ENCODE data around the gene SAPCD2. TPM values are rescaled to one million over a fixed set of nuclear protein-coding genes. Genes with fewer than 3 reads are reported as not detected.

SAPCD2 gene
- total and polyA plus RNA-seq, 11 donors: 0.09 to 2.0 (median 0.20) TPM

- DNase-seq (no peak), ATAC-seq (peak; percentile 33 to 66 (median 42))
- H3K36me3 ChIP-seq: peaks cover 0 to 23% (median 11%) of the 10 kb centered on the region in 9 donors
- TF ChIP-seq POLR2A (IDR thresholded peaks at IDR 0.05) (no peak), CTCF (IDR thresholded peaks at IDR 0.05) (no peak)
- intact Hi-C loops (cut with DNase I): loop anchor here in 2 of 10 donors (5.0 to 10.0 kb wide), 3 partner anchors 69 to 121 kb away; partner anchors contain the start of genes ANAPC2 (in 1 of the 2), CYSRT1 (in 1 of the 2), RNF224 (in 1 of the 2) and SSNA1 (in 1 of the 2)
- 46 to 57% (median 49%) methylated on average over 4 to 6 of the region's 6 CpGs for WGBS, 4 donors
- no peak overlapping the region for H3K4me3 ChIP-seq
- no peaks in the 10 kb centered on the region for H3K9me3 ChIP-seq
- peaks cover 0 to 45% (median 23%) of the 10 kb centered on the region in 12 donors for H3K4me1 ChIP-seq
- peak overlapping the region in 11 of 12 donors; percentile 50 to 90 (median 73) for H3K27ac ChIP-seq
- no peaks in the 10 kb centered on the region for H3K27me3 ChIP-seq
Observed at GRCh38 chr9:137116027-137116507, 45.7 kb upstream of the SAPCD2 start.

GRCh38 chr9:137115394-137116026 is 45.2 kb upstream of the SAPCD2 start:
- Histone ChIP-seq H3K9me3 (no peaks in the 10 kb centered on the region), H3K4me3 (peak overlapping the region in 10 of 12 donors; percentile 56 to 94 (median 78)), H3K36me3 (peaks cover 0 to 27% (median 13%) of the 10 kb centered on the region in 9 donors), H3K4me1 (peaks cover 0 to 45% (median 23%) of the 10 kb centered on the region in 12 donors), H3K27me3 (no peaks in the 10 kb centered on the region), H3K27ac (peak overlapping the region in 11 of 12 donors; percentile 50 to 90 (median 73))
- intact Hi-C loops (cut with DNase I): loop anchor here in 2 of 10 donors (5.0 to 10.0 kb wide), 3 partner anchors 69 to 122 kb away; partner anchors contain the start of genes ANAPC2 (in 1 of the 2), CYSRT1 (in 1 of the 2), RNF224 (in 1 of the 2) and SSNA1 (in 1 of the 2)
- WGBS, 4 donors: 78 to 81% (median 79%) methylated on average over 12 to 21 of the region's 21 CpGs
- DNase-seq (no peak), ATAC-seq (peak; percentile 1 to 14 (median 10))
- TF ChIP-seq POLR2A (IDR thresholded peaks at IDR 0.05): no peak
- no peak for TF ChIP-seq CTCF (IDR thresholded peaks at IDR 0.05)

GRCh38 chr9:137114613-137115393 is 44.4 kb upstream of the SAPCD2 start, which contains the start of gene DPP7:
Gene DPP7 (minus strand): TSS chr9:137114733. CDS start chr9:137114713, 20 bp downstream.
- ATAC-seq (peak; percentile 11 to 84 (median 80)), DNase-seq (peak; percentile 78 to 87 (median 85))
- TF ChIP-seq POLR2A (IDR thresholded peaks at IDR 0.05): peak in 1 of 2 donors; percentile 50
- TF ChIP-seq CTCF (IDR thresholded peaks at IDR 0.05): peak in 1 of 12 donors; percentile 5
- Histone ChIP-seq H3K27me3 (no peaks in the 10 kb centered on the region), H3K4me3 (peak within 1 kb of the TSS; percentile 56 to 94 (median 78)), H3K4me1 (peaks cover 0 to 45% (median 23%) of the 10 kb centered on the region in 12 donors), H3K36me3 (peaks cover 0 to 34% (median 18%) of the 10 kb centered on the region in 9 donors), H3K9me3 (no peaks in the 10 kb centered on the region), H3K27ac (peak within 1 kb of the TSS; percentile 49 to 90 (median 72))
- intact Hi-C loops (cut with DNase I): loop anchor here in 2 of 10 donors (5.0 to 10.0 kb wide), 3 partner anchors 70 to 122 kb away; partner anchors contain the start of genes ANAPC2 (in 1 of the 2), CYSRT1 (in 1 of the 2), RNF224 (in 1 of the 2) and SSNA1 (in 1 of the 2)
- 6 to 18% (median 8%) methylated on average over 26 to 70 of the region's 70 CpGs; no CpG with 5 or more reads in 1 of the 4 donors for WGBS, 4 donors
